Fibroblast of lung (primary cell): Measurements from ENCODE around the gene MAPK9.

Experiments used
- CTCF ChIP-seq, 2 donors: IDR thresholded peaks in 1 of 2; conservative IDR thresholded peaks in 1 of 2; 1 replicate in 1 of 2; 2 replicates in 1 of 2; pipeline ENCODE4 v1.5.1; 2011 to 2012; ENCODE audit warnings: low read length in 2 of 2, control low read depth in 1 of 2, inconsistent platforms in 1 of 2, low read depth in 1 of 2, mild to moderate bottlenecking in 1 of 2
- EZH2 ChIP-seq: IDR thresholded peaks from 2 replicates; pipeline ENCODE4 v1.5.1; 2012; ENCODE audit warnings: low read length, control low read depth, mild to moderate bottlenecking; ENCODE audit errors: missing control alignments

- TF ChIP-seq CTCF (conservative IDR thresholded peaks at IDR 0.05 in 1 of 2, IDR thresholded peaks at IDR 0.05 in 1 of 2; ENCODE audit: low read depth in 1 of 2, low read length in 2 of 2) (no peak), EZH2 (no peak)
Measured at GRCh38 chr5:180301253-180301652, 9.4 kb upstream of the MAPK9 start.
